Vagina (tissue), 2 donors: ENCODE measurements around the gene DOCK4.

Experiments used
- CTCF ChIP-seq, 3 experiments: fragments of 450-650 bp in 2 of 3; fragments of 200-600 bp in 1 of 3; sonication (generic) in 1 of 3; IDR thresholded peaks; one replicate each; pipeline ENCODE4 v1.5.1; 2017 to 2019; ENCODE audit warnings: antibody characterized with exemption in 3 of 3, mild to moderate bottlenecking in 2 of 3, moderate library complexity in 2 of 3
- POLR2A ChIP-seq, 2 donors: fragments of 450-650 bp; IDR thresholded peaks; one replicate each; pipeline ENCODE4 v1.6.1; 2017; ENCODE audit warnings: antibody characterized with exemption in 2 of 2, mild to moderate bottlenecking in 2 of 2, moderate library complexity in 2 of 2
- POLR2AphosphoS5 ChIP-seq, 2 donors: sonication (generic); formaldehyde crosslinking; IDR thresholded peaks; one replicate each; pipeline ENCODE4 v1.9.0; 2017; ENCODE audit warnings: antibody characterized with exemption in 2 of 2, mild to moderate bottlenecking in 2 of 2, low read depth in 1 of 2; ENCODE audit not compliant: insufficient read depth in 1 of 2

GRCh38 chr7:112161253-112162141 lies 44.7 kb downstream of the DOCK4 start:
- TF ChIP-seq CTCF (IDR thresholded peaks at IDR 0.05) (no peak), POLR2A (IDR thresholded peaks at IDR 0.05) (no peak), POLR2AphosphoS5 (IDR thresholded peaks at IDR 0.05; ENCODE audit: insufficient read depth in 1 of 2, low read depth in 1 of 2) (no peak)
